SK-N-SH treated with all-trans-retinoic acid at 6 μM for 48 hours (cell line): ENCODE data around the gene SRBD1.

Experiments used
- ATAC-seq: fragments of 200-7000 bp; cut with Tn5 transposase; 3 replicates; pipeline ENCODE4 v1.9.1; 2020; ENCODE audit warnings: mild to moderate bottlenecking, moderate library complexity
- ARNTL ChIP-seq: fragments of 450-650 bp; formaldehyde crosslinking; IDR thresholded peaks from 2 replicates; pipeline ENCODE4 v1.5.0; 2020; ENCODE audit warnings: low read depth, mild to moderate bottlenecking, moderate library complexity, borderline replicate concordance
- BACH2 ChIP-seq: fragments of 250-450 bp; sonication (Bioruptor Pico); IDR thresholded peaks from 2 replicates; pipeline ENCODE4 v1.9.0; 2021; ENCODE audit warnings: mild to moderate bottlenecking, borderline replicate concordance
- CREB5 ChIP-seq: fragments of 250-450 bp; sonication (Bioruptor Pico); IDR thresholded peaks from 2 replicates; pipeline ENCODE4 v1.5.1; 2020; ENCODE audit warnings: low read depth, mild to moderate bottlenecking, moderate library complexity
- CSDC2 ChIP-seq: fragments of 250-450 bp; sonication (Bioruptor Pico); IDR thresholded peaks from 2 replicates; pipeline ENCODE4 v1.5.0; 2020; ENCODE audit warnings: mild to moderate bottlenecking, moderate library complexity
- CSRNP3 ChIP-seq: fragments of 250-450 bp; sonication (Bioruptor Pico); IDR thresholded peaks from 2 replicates; pipeline ENCODE4 v1.5.1; 2021; ENCODE audit warnings: mild to moderate bottlenecking, moderate library complexity
- ESRRG ChIP-seq: fragments of 250-450 bp; sonication (Bioruptor Pico); IDR thresholded peaks from 2 replicates; pipeline ENCODE4 v1.6.1; 2021; ENCODE audit warnings: mild to moderate bottlenecking
- GLIS3 ChIP-seq: fragments of 250-450 bp; sonication (Bioruptor Pico); IDR thresholded peaks from 2 replicates; pipeline ENCODE4 v1.5.0; 2020; ENCODE audit warnings: mild to moderate bottlenecking, moderate library complexity
- ISL1 ChIP-seq: fragments of 250-450 bp; sonication (Bioruptor Pico); IDR thresholded peaks from 2 replicates; pipeline ENCODE4 v2.1.2; 2022; ENCODE audit warnings: mild to moderate bottlenecking, moderate library complexity
- OSR1 ChIP-seq: fragments of 250-450 bp; sonication (Bioruptor Pico); IDR thresholded peaks from 2 replicates; pipeline ENCODE4 v1.8.0; 2022; ENCODE audit warnings: moderate library complexity, mild to moderate bottlenecking, inconsistent platforms
- PPARA ChIP-seq: fragments of 250-450 bp; sonication (Bioruptor Pico); IDR thresholded peaks from 2 replicates; pipeline ENCODE4 v1.5.0; 2020; ENCODE audit warnings: mild to moderate bottlenecking, borderline replicate concordance
- RARB ChIP-seq: fragments of 250-450 bp; sonication (Bioruptor Pico); IDR thresholded peaks from 2 replicates; pipeline ENCODE4 v1.8.0; 2021; ENCODE audit warnings: mild to moderate bottlenecking, moderate library complexity
- TCF4 ChIP-seq: fragments of 250-450 bp; sonication (Bioruptor Pico); IDR thresholded peaks from 2 replicates; pipeline ENCODE4 v1.8.0; 2021; ENCODE audit warnings: mild to moderate bottlenecking, moderate library complexity, borderline replicate concordance
- TOX ChIP-seq: fragments of 250-450 bp; sonication (Bioruptor Pico); IDR thresholded peaks from 2 replicates; pipeline ENCODE4 v1.8.0; 2021; ENCODE audit warnings: mild to moderate bottlenecking, moderate library complexity, borderline replicate concordance
- ZC3H10 ChIP-seq: fragments of 250-450 bp; sonication (Bioruptor Pico); IDR thresholded peaks from 2 replicates; pipeline ENCODE4 v1.5.1; 2021; ENCODE audit warnings: mild to moderate bottlenecking, moderate library complexity
- ZFP3 ChIP-seq: fragments of 250-450 bp; sonication (Bioruptor Pico); IDR thresholded peaks from 2 replicates; pipeline ENCODE4 v1.5.0; 2020; ENCODE audit warnings: mild to moderate bottlenecking, moderate library complexity
- ZFP30 ChIP-seq: fragments of 450-650 bp; formaldehyde crosslinking; IDR thresholded peaks from 2 replicates; pipeline ENCODE4 v1.5.0; 2022; ENCODE audit warnings: mild to moderate bottlenecking, moderate library complexity
- ZNF565 ChIP-seq: fragments of 450-650 bp; formaldehyde crosslinking; conservative IDR thresholded peaks from 2 replicates; pipeline ENCODE4 v1.5.0; 2020; ENCODE audit warnings: low read depth, mild to moderate bottlenecking, moderate library complexity
- ZNF70 ChIP-seq: fragments of 450-650 bp; formaldehyde crosslinking; IDR thresholded peaks from 2 replicates; pipeline ENCODE4 v1.5.0; 2020; ENCODE audit warnings: mild to moderate bottlenecking, moderate library complexity
- ZNF8 ChIP-seq: fragments of 450-650 bp; formaldehyde crosslinking; IDR thresholded peaks from 2 replicates; pipeline ENCODE4 v1.5.0; 2020; ENCODE audit warnings: mild to moderate bottlenecking, moderate library complexity
- TF ChIP-seq, protein P1 (sequence below): fragments of 250-450 bp; sonication (Bioruptor Pico); IDR thresholded peaks from 2 replicates; pipeline ENCODE4 v1.8.0; 2020; ENCODE audit warnings: mild to moderate bottlenecking, moderate library complexity, borderline replicate concordance
- TF ChIP-seq, protein P2 (sequence below): fragments of 250-450 bp; sonication (Bioruptor Pico); IDR thresholded peaks from 2 replicates; pipeline ENCODE4 v1.5.0; 2020; ENCODE audit warnings: mild to moderate bottlenecking, moderate library complexity
- TF ChIP-seq, protein P3 (sequence below): fragments of 250-450 bp; sonication (Bioruptor Pico); IDR thresholded peaks from 2 replicates; pipeline ENCODE4 v1.8.0; 2021; ENCODE audit warnings: low read depth, mild to moderate bottlenecking, moderate library complexity, borderline replicate concordance

The SRBD1 gene

DNA sequence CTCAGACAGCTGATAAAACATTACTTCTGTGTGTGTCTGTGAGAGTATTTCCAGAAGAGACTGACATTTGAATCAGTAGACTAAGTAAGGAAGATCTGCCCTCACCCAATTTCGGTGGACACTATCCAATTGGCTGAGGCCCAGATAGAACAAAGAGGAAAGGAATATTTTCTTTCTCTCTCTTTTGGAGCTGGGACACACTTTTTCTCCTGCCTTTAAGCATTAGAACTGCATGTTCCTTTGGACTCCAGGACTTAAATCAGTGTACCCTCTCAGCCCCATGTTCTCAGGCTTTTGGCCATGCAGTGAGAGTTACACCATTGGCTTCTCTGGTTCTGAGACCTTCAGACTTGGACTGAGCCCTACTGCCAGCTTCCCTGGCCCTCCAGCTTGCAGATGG is 3.3 kb upstream of the SRBD1 start:
- ATAC-seq: no peak
- no peak for TF ChIP-seq ZC3H10
- TF ChIP-seq, protein P1, sequence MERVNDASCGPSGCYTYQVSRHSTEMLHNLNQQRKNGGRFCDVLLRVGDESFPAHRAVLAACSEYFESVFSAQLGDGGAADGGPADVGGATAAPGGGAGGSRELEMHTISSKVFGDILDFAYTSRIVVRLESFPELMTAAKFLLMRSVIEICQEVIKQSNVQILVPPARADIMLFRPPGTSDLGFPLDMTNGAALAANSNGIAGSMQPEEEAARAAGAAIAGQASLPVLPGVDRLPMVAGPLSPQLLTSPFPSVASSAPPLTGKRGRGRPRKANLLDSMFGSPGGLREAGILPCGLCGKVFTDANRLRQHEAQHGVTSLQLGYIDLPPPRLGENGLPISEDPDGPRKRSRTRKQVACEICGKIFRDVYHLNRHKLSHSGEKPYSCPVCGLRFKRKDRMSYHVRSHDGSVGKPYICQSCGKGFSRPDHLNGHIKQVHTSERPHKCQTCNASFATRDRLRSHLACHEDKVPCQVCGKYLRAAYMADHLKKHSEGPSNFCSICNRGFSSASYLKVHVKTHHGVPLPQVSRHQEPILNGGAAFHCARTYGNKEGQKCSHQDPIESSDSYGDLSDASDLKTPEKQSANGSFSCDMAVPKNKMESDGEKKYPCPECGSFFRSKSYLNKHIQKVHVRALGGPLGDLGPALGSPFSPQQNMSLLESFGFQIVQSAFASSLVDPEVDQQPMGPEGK (CRISPR knock-in tag): no peak
- no peak for TF ChIP-seq RARB (CRISPR knock-in tag)
- no peak for TF ChIP-seq ZNF565 (CRISPR knock-in tag)
- no peak for TF ChIP-seq ZFP3 (CRISPR knock-in tag)
- TF ChIP-seq, protein P2, sequence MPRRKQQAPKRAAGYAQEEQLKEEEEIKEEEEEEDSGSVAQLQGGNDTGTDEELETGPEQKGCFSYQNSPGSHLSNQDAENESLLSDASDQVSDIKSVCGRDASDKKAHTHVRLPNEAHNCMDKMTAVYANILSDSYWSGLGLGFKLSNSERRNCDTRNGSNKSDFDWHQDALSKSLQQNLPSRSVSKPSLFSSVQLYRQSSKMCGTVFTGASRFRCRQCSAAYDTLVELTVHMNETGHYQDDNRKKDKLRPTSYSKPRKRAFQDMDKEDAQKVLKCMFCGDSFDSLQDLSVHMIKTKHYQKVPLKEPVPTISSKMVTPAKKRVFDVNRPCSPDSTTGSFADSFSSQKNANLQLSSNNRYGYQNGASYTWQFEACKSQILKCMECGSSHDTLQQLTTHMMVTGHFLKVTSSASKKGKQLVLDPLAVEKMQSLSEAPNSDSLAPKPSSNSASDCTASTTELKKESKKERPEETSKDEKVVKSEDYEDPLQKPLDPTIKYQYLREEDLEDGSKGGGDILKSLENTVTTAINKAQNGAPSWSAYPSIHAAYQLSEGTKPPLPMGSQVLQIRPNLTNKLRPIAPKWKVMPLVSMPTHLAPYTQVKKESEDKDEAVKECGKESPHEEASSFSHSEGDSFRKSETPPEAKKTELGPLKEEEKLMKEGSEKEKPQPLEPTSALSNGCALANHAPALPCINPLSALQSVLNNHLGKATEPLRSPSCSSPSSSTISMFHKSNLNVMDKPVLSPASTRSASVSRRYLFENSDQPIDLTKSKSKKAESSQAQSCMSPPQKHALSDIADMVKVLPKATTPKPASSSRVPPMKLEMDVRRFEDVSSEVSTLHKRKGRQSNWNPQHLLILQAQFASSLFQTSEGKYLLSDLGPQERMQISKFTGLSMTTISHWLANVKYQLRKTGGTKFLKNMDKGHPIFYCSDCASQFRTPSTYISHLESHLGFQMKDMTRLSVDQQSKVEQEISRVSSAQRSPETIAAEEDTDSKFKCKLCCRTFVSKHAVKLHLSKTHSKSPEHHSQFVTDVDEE: no peak
- no peak for TF ChIP-seq ARNTL (CRISPR knock-in tag)
- TF ChIP-seq BACH2 (CRISPR knock-in tag): no peak
- no peak for TF ChIP-seq CSRNP3 (CRISPR knock-in tag)
- no peak for TF ChIP-seq ZNF70 (CRISPR knock-in tag)
- no peak for TF ChIP-seq ISL1 (CRISPR knock-in tag)
- TF ChIP-seq TOX (CRISPR knock-in tag): no peak
- TF ChIP-seq GLIS3 (CRISPR knock-in tag): no peak
- TF ChIP-seq CREB5: no peak
- no peak for TF ChIP-seq CSDC2 (CRISPR knock-in tag)

DNA sequence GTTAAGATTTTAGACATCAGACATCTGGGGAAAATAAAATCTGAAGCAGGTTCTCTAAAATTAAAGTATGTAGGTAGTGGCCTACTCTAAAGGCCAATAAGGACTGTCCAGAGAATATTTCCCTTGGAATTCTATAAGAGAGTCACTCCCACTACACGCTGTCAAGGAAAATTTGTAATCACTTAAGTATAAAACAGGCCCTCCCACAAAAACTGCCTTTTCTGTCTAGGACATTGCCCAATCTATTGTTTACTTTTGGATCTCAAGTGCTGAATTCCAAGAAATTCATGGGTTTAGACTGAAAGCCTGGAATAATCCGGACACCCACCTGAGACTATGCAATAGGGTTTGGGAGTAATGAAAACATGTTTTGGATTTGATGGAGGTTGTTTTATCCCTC is 1.7 kb upstream of the SRBD1 start:
- TF ChIP-seq, protein P3, sequence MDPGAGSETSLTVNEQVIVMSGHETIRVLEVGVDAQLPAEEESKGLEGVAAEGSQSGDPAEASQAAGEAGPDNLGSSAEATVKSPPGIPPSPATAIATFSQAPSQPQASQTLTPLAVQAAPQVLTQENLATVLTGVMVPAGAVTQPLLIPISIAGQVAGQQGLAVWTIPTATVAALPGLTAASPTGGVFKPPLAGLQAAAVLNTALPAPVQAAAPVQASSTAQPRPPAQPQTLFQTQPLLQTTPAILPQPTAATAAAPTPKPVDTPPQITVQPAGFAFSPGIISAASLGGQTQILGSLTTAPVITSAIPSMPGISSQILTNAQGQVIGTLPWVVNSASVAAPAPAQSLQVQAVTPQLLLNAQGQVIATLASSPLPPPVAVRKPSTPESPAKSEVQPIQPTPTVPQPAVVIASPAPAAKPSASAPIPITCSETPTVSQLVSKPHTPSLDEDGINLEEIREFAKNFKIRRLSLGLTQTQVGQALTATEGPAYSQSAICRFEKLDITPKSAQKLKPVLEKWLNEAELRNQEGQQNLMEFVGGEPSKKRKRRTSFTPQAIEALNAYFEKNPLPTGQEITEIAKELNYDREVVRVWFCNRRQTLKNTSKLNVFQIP (CRISPR knock-in tag): no peak
- TF ChIP-seq CSDC2 (CRISPR knock-in tag) (no peak), ISL1 (CRISPR knock-in tag) (no peak), BACH2 (CRISPR knock-in tag) (no peak), ESRRG (CRISPR knock-in tag) (no peak), PPARA (CRISPR knock-in tag) (no peak), ZNF565 (CRISPR knock-in tag) (no peak), ZNF70 (CRISPR knock-in tag) (no peak), ZC3H10 (no peak), ZFP30 (CRISPR knock-in tag) (no peak), RARB (CRISPR knock-in tag) (no peak), OSR1 (CRISPR knock-in tag) (no peak), TCF4 (CRISPR knock-in tag) (no peak), ZNF8 (CRISPR knock-in tag) (no peak), ARNTL (CRISPR knock-in tag) (no peak), CREB5 (no peak), ZFP3 (CRISPR knock-in tag) (no peak)
- TF ChIP-seq, protein P2: no peak
- TF ChIP-seq, protein P1 (CRISPR knock-in tag): no peak
- no peak for ATAC-seq
